Glomerular endothelial cell (primary cell): ENCODE results near the gene GAS2L1. TPM values are rescaled to one million over a fixed set of nuclear protein-coding genes. Genes with fewer than 3 reads are reported as not detected.

Experiments used
- DNase-seq: peaks from one replicate; pipeline ENCODE4 v3.0.0-alpha.2; 2011; ENCODE audit warnings: low read depth, low spot score; ENCODE audit errors: extremely low read depth
- total RNA-seq: library from RNA; depleted of rRNA; stranded (reverse); fragments of >200 nt; gene quantifications from 2 replicates; pipeline ENCODE4 v1.2.3, GENCODE V29; 2015

Gene GAS2L1
- total RNA-seq, 1 donor from 2014 or later, result 47.0 TPM

- no peak for DNase-seq
These were observed 2.4 kb downstream of the GAS2L1 start for GRCh38 chr22:29308791-29309262.

DNA sequence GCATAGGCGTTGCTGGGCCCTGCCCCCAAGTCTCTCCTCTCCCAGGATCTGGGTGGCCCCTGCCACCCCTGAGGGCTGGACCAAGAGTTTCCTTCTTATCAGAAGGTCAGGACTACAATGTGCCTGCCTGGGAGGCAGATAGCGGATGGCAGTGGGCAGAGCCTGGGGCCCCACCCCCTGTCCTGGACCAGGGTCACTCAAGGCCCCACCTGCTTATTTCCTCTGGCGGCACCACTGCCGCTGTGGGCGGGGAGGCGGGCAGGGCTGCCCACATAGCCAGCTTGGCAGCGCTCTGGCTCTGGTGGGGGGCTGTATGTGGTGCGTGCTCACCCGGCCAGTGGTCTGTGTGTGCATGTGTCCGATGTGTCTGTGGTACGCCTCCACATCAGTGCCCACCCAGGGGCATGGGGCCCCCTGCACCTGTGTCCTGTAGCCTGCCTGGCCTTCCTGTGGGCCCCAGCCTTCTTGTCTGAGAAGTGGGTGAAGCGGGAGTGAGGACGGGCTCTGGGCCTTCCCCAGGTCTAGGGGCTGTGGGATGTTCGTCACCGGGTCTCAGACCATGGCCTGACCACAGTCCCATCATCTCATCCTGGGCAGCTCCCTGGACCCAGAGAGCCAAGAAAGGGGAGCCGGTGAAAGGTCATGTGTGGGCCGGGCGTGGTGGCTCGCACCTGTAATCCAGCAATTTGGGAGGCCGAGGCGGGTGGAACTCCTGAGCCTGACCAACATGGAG is 3.0 kb downstream of the GAS2L1 start:
- no peak for DNase-seq

DNA sequence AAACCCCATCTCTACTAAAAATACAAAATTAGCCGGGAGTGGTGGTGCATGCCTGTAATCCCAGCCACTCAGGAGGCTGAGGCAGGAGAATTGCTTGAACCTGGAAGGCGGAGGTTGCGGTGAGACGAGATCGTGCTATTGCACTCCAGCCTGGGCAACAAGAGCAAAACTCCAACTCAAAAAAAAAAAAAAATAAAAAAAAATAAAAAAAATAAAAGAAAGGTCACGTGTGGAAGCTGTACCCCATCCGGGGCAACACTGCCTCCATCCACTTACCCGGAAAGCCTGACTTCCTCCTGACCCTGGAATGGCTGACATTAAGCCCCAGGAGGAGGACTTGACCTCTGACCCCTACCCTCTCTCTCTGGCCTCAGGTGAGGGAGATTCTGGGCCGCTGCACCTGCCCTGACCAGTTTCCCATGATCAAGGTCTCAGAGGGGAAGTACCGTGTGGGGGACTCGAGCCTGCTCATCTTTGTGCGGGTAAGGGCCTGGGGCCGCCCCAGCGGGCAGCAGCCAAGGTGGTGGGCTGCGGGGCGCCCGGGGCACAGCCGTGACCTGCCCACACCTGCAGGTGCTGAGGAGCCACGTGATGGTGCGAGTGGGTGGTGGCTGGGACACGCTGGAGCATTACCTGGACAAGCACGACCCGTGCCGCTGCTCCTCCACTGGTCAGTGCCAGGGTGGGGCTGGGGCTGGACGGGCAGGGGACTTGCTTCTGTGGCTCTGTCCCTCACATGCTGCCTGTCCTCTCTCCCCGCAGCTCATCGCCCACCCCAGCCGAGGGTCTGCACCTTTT is 3.8 kb downstream of the GAS2L1 start:
- no peak for DNase-seq

GRCh38 chr22:29310863-29311339 is 4.5 kb downstream of the GAS2L1 start:
- DNase-seq, result peak; percentile 68

GRCh38 chr22:29311464-29312217 is 5.2 kb downstream of the GAS2L1 start:
- no peak for DNase-seq

DNA sequence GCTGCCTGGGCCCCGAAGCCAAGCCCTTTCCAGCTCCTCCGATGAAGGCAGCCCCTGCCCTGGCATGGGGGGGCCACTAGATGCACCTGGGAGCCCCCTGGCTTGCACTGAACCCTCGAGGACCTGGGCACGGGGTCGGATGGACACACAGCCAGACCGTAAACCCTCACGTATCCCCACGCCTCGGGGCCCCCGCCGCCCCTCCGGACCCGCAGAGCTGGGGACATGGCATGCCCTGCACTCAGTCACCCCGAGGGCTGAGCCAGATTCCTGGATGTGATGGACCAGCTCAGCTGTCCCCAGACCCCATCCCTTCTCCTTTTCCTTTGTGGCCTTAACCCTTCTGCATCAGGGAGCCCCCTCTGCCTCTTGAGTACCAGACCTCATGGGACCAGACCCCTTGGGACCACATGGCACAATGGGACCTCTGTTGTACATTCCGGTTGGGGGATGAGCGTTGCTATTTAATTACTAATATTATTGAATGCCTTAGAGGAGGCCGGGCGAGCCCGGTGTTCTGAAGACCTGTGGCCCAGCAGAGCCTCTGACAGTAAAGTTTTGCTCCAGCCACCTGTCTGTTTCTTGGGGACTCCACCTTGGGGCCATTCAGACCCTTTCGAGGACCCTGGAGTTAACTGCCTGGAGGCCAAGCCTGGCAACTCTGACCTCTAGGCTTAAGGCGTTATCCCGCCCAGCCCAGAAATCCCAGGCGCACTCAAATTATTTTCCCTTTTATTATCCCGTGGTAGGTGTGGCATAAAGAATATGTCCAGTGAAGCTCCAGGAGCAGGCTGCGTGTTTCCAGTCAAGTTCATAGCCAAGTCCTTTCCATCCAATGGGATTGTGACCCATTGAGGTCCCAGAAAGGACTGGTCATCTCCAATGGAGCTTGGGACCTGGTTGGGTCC is 6.0 kb downstream of the GAS2L1 start:
- DNase-seq, result no peak

DNA sequence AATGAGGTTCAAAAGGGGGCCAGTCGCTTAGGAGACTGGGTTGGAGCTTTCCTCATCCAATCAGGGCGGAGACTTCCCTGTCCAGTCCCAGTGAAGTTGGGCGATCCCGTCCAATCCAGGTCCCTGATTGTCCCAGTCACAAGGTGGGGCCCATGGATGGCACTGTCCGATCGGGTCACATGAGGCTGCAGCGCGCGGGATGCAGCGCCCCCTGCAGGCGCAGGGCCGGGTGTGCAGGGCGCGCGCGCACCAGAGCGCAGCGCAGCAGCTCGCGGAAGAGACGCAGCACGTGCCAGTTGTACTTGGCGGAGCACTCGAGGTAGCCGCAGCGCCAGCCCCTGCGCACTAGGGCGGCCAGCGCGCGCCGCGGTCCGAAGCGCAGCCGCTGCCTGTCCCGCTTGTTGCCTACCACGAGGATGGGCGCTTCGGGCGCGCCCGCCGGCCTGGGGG is 6.7 kb downstream of the GAS2L1 start:
- no peak for DNase-seq

DNA sequence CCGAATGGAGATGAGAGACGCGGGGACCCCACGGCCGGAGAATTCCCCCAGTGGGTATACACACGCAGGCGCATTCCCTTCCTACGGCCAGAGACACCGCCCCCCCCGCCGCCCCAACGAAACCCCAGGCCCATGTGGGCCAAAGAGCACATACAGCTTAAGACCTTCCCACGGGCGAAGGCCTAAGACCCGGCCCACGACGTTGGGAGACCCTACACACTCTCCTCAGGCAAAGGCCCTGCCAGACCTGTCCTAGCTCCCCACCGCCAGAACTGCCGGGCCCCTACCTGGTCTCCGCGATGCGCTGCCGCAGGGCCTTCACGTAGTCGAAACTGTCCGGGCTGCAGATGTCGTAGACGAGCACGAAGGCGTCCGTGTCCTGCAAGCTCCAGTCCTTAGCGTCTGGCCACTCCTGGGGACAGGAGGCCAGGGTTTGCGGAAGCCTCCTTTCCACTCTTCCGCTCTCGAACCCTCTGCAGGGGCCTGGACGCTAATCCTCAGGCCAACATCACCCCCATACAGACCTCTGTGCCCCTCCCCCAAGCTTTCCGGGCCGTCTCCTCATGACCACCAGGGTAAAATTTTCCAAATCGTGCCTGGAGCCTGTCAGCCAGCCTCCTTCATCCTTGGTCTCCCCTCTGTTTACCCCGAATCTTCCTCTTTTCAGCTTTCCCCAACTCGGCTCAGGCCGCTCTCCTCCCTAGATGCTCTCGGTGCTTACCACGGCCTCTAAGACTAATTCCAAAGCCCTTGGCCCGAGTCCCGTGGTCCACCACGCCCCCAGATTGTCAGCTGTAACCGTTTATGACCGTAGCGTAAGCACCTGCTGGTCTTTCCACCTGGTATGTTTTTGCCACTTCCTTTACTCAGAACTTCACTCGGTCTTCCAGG is 7.4 kb downstream of the GAS2L1 start:
- DNase-seq, result no peak

DNA sequence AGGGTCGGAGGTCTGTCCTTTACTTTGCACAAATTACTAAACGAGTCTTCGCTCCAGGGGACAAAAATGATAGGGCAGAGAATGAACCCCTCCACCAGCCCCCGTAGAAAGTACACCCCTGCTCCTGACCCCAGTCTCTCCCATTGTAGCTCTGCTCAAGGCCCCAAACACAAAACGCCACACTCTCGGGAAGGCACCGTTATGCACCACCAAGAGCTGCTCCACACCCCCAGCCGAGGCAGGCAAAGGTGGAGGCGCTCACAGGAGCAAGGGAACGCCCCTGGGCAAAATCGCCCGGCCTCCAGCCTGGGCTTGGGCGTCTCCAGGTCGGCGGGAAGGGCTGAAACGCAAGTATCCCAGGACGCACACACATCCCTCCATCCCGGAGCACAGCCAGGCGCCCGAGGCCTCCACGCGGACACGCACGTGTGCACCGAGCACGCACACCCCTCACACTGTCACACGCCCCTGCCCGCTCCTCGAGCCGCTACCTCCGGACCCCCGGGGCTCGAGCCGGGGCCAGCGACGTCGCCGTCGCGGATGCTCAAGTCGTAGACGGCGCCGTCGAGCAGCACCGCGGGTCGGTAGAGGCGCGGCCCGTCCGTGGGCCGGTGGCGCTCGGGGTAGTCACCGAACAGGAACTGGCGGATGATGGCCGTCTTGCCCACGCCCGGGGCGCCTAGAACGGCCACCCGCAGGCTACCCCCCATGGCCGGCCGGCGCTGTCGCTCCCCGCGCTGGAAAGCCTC is 8.3 kb downstream of the GAS2L1 start:
- DNase-seq, result no peak

- DNase-seq, result no peak
These were observed 9.1 kb downstream of the GAS2L1 start, which contains the start of gene RASL10A for GRCh38 chr22:29315286-29316140. Gene RASL10A (minus strand): TSS chr22:29315697. CDS start chr22:29315246, 451 bp downstream.

DNA sequence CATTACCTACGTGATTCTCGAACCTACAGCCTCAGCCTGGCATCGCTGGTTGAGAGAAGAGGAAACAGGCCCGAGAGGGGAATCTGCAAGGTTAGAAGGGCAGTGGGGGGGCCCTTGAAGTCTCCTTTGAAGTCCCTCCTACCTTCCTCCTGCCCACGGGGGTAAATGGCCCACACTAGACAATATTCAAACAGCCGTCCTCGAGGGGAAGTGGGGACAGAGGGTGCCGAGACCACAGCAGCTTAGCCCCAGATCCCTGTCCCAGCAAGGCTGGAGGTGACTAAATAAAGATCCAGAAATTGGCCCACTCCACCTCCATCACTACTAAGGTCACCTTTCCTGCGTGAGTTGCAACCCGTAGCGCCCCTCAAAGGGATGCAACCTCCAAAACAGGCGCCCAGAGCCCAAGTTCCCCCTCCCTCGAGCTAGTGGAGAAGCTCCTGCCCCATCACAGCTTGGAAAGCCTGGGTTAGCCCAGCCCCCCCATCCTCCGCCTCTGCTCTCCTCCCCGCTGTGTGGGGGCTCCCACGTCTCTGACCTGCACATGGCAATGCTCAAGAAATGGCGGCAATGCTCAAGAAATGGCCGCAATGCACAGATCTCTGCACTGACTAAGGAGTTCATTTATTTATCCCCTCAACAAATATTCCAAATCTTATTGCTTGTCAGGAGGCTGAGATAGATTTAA is 9.8 kb downstream of the GAS2L1 start:
- no peak for DNase-seq

- DNase-seq, result no peak
These were observed 11.5 kb downstream of the GAS2L1 start for GRCh38 chr22:29317827-29318454.

- no peak for DNase-seq
These were observed 12.6 kb downstream of the GAS2L1 start for GRCh38 chr22:29319072-29319471.

GRCh38 chr22:29320546-29320945 is 14.1 kb downstream of the GAS2L1 start:
- DNase-seq, result no peak

- no peak for DNase-seq
These were observed 17.2 kb downstream of the GAS2L1 start for GRCh38 chr22:29323641-29324040.

DNA sequence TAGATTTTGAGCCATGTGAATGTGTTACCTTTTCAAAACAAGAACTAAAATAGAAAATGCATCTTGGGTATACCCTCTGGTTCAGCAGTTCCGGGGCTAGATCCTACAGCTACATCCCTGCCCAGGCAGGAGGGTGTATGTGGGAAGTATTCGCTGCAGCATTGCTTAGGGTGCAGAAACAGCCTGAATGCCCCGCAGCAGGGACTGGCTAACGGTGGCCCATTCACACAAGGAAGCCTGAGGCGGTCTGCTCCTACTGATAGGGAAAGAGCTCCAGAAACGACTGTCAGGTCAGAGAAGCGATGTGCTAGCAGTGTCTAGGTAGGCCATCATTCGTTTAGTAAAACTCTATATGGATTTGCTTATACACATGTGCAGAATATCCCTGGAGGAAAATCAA is 18.9 kb downstream of the GAS2L1 start:
- DNase-seq, result no peak
